ENCODE results near the gene USP48.
"Not testable (repeated sequence)": the region's sequence is repeated elsewhere in the genome, so short reads cannot be mapped to it uniquely, and the experiment has no call there.

Gene USP48

GRCh38 chr1:21633992-21634805 lies 148.8 kb downstream of the USP48 start:
- TF ChIP-seq, protein P1, sequence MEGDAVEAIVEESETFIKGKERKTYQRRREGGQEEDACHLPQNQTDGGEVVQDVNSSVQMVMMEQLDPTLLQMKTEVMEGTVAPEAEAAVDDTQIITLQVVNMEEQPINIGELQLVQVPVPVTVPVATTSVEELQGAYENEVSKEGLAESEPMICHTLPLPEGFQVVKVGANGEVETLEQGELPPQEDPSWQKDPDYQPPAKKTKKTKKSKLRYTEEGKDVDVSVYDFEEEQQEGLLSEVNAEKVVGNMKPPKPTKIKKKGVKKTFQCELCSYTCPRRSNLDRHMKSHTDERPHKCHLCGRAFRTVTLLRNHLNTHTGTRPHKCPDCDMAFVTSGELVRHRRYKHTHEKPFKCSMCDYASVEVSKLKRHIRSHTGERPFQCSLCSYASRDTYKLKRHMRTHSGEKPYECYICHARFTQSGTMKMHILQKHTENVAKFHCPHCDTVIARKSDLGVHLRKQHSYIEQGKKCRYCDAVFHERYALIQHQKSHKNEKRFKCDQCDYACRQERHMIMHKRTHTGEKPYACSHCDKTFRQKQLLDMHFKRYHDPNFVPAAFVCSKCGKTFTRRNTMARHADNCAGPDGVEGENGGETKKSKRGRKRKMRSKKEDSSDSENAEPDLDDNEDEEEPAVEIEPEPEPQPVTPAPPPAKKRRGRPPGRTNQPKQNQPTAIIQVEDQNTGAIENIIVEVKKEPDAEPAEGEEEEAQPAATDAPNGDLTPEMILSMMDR (IDR thresholded peaks at IDR 0.05; ENCODE audit: low read depth, low read length, missing control alignments), result no peak
- no peak overlapping the region for H3K4me3 ChIP-seq (replicated peaks; ENCODE audit: low read depth, low read length)
- DNase-seq (ENCODE audit: extremely low read depth, low read depth), result no peak

GRCh38 chr1:21633141-21633755 lies 149.7 kb downstream of the USP48 start:
- DNase-seq (ENCODE audit: extremely low read depth, low read depth), result no peak
- TF ChIP-seq, protein P1 (IDR thresholded peaks at IDR 0.05; ENCODE audit: low read depth, low read length, missing control alignments), result no peak
- H3K4me3 ChIP-seq (replicated peaks; ENCODE audit: low read depth, low read length), result no peak overlapping the region

DNA sequence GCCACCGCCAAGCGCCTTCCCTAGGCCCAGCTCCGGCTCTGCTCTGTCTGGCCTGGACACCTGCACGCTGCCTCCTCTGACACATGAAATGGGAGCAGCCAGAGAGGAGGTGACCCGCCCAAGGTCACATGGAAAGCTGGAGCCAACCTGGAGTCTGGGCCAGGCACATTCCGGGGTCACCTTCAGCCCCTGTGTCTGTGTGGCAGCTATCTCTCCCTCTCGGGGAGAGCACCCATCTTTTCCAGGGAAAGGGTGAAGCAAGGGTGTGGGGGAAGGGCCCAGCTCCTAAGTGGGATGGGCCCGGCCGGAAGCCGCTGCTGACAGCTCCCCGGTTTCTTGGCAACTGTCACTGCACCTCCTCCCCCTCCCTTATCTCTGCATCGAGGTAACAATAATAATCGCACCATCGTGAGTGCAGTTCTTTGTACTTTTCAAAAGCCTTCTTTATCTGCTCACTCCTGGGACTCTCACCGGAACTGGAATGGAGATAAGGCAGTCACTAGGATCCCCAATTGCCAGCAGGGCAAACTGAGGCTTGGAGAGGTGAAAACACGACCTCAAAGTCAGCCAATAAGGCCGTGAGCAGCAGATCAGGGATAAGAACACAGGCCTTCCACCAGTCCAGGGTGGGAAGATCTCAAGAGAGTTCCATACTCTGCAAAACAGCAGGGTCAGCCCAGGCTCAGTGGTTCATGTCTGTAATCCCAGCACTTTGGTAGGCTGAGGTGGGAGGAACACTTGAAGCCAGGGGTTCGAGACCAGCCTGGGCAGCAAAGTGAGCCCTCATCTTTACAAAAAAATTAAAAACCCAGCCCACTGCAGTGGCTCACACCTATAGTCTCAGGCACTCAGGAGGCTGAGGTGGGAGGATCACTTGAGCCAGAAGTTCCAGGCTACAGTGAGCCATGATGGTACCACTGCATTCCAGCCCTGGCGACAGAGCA lies 150.7 kb downstream of the USP48 start:
- TF ChIP-seq, protein P1 (IDR thresholded peaks at IDR 0.05; ENCODE audit: low read depth, low read length, missing control alignments), result no peak
- H3K4me3 ChIP-seq (replicated peaks; ENCODE audit: low read depth, low read length), result no peak overlapping the region
- DNase-seq (ENCODE audit: extremely low read depth, low read depth), result no peak

GRCh38 chr1:21631590-21631943 lies 151.4 kb downstream of the USP48 start:
- not testable (repeated sequence) for DNase-seq (ENCODE audit: extremely low read depth, low read depth); H3K4me3 ChIP-seq (replicated peaks; ENCODE audit: low read depth, low read length)

DNA sequence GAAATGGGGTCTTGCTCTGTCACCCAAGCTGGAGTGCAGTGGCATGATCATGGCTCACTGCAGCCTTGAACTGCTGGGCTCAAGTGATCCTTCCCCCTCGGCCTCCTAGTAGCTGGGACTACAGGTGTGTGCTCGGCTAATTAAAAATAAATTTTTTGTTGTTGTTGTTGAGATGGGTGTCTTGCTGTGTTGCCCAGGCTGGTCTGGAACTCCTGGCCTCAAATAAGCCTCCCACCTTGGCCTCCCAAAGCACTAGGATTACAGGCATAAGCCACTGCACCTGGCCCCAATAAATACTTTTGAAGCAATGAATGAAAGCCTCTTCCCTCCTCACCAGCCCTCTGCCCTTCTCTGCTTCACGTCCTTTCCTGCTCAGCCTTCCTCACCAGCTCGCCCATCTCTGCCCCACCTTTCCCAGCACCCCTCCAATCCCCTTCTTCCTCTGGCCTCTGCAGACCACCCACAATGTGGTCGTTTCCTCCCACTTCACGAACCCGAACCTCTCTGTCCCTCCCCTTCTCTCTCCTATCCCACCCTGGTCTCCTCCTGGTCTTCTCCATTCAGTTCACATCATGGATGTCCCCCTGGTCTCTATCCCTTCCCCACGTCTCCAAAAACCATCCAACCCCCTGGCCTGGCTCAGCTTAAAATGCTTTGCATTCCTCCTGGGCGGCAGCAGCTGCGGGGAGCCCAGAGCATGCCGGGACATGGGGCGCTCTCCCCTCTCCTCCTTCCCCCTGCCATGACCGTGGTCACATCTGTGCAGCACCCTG lies 152.2 kb downstream of the USP48 start:
- TF ChIP-seq, protein P1 (IDR thresholded peaks at IDR 0.05; ENCODE audit: low read depth, low read length, missing control alignments), result no peak
- no peak for DNase-seq (ENCODE audit: extremely low read depth, low read depth)
- no peak overlapping the region for H3K4me3 ChIP-seq (replicated peaks; ENCODE audit: low read depth, low read length)

- H3K4me3 ChIP-seq (replicated peaks; ENCODE audit: low read depth, low read length), result no peak overlapping the region
- TF ChIP-seq, protein P1 (IDR thresholded peaks at IDR 0.05; ENCODE audit: low read depth, low read length, missing control alignments), result no peak
- no peak for DNase-seq (ENCODE audit: extremely low read depth, low read depth)
These were observed 153.0 kb downstream of the USP48 start for GRCh38 chr1:21629971-21630370.
